GM12892 (cell line): Measurements from ENCODE around the gene LRMDA.

Experiments
- DNase-seq: peaks from one replicate; pipeline ENCODE4 v3.0.0; 2011; ENCODE audit not compliant: insufficient read length
- FAIRE-seq: peaks from 2 replicates; lab custom pipeline; 2011; peaks lifted over from hg19 to GRCh38; lab: Jason Lieb, UNC
- POLR2A ChIP-seq: IDR thresholded peaks from 2 replicates; pipeline ENCODE4 v1.6.1; 2011; ENCODE audit warnings: low read depth, low read length, control low read depth
- POLR2AphosphoS5 ChIP-seq: IDR thresholded peaks from 2 replicates; pipeline ENCODE4 v1.6.1; 2011; ENCODE audit warnings: low read depth, low read length, control low read depth
- TAF1 ChIP-seq: IDR thresholded peaks from 2 replicates; pipeline ENCODE4 v1.6.1; 2011; ENCODE audit warnings: low read depth, mild to moderate bottlenecking, control low read depth, low read length, borderline replicate concordance

LRMDA gene

DNA sequence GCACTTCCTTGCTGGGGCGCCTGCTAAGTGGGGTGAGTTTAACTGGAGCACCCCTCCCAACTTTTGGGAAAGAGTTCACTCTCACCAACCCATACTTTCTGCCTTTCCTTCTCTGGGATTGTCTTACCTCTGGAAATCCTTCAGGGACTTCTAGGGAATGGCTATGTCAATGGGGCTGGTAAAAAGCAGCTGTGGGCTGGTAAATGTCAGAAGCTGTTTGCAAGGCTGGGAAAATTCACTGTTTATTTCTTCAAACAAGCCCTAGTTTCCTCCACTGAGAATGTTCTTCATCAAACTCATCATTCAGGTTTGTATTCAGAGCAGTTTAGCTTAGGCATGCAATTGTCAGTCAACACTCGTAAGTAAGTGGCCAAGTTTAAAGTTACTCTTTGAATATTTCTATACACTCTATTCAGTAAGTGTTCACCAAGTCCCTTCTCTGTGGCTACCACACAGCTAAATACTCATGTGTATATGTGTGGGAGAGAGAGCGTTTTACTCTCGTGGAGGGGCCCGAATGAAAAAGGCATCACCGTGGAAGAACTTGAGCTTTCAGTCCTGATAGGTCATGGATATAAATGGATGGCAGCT, 654.8 kb downstream of the LRMDA start:
- no peak for TF ChIP-seq TAF1
- no peak for TF ChIP-seq POLR2A
- no peak for TF ChIP-seq POLR2AphosphoS5
- FAIRE-seq, result no peak
- DNase-seq, result no peak

DNA sequence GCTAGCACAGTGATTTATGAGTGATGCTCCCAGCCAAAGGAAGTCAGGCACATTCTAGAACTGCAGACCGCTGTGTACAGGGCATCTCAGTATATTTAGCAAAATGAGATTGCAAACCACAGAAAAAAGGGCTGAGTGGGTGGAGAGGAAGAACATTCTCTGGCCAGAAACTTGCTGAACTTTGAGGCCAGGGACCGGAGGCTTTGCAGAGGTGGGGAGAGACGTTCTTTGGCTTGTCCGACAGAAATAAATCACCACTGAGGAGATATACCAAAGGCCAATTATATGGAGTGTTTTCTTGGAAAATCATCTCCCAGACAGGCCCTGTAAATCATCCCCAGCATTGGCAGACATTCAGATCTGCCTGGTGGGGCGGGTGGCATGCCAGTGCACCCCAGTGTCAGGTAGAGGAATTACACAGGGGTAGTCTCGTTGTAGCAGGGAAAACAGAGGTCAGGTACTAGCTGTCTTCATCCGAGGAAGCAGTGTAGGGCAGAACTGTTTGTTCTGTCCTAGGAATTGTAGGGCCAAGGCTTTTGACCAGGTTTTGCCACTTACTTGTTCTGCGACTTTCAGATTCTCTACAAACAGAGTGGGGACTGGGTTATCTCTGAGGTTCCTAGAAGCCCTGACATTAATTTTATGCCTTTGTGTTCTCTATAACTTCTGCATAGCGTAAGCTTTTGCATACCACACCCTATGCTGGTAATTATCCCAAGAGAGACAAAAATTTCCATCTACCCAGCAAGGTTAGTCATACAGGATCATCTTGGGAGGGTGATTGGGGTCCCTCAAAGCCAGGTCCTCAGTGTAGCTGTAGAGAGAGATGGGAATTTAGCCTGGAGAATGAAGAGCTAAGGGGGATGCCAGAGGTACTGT, 655.6 kb downstream of the LRMDA start:
- DNase-seq (peak; percentile 7), FAIRE-seq (no peak)
- no peak for TF ChIP-seq TAF1
- TF ChIP-seq POLR2AphosphoS5, result no peak
- TF ChIP-seq POLR2A, result no peak

DNA sequence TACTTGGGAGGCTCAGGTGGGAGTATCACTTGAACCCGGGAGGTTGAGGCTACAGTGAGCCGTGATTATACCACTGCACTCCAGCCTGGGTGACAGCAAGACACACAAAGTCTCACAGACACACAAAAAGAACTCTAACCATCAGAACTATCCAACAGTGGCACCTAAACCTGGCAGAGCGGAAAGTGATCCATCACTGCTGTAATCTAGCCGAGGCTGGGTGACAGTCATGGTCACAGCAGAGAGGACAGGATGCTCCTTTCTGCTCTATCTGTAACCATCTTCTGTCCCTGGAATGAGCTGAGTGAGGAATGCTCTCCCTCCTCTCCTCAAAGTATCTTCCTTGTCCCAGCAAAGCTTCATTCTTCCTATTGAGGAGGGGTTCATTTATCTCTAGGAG, 656.6 kb downstream of the LRMDA start:
- FAIRE-seq (no peak), DNase-seq (no peak)
- no peak for TF ChIP-seq POLR2A
- TF ChIP-seq POLR2AphosphoS5, result no peak

DNA sequence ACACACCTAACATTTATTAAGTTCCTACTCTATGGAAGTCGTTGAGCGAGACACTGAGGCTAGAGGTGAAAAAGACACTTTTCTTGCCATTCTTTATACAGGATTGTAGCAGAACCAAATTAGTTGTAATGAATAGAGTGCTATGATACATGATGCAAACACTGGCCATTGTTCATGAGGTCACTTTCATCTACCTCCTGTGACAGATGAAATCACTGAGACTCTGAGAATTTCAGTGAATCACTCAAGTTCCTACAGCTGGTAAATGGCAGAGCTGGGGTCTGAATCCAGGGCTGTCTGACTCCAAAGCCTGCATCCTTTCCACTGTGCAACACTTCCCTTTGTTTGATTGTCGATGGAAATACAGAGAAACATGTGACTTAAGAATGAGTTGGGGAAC, 657.6 kb downstream of the LRMDA start:
- DNase-seq (no peak), FAIRE-seq (no peak)
- no peak for TF ChIP-seq POLR2A
- no peak for TF ChIP-seq TAF1
- no peak for TF ChIP-seq POLR2AphosphoS5

DNA sequence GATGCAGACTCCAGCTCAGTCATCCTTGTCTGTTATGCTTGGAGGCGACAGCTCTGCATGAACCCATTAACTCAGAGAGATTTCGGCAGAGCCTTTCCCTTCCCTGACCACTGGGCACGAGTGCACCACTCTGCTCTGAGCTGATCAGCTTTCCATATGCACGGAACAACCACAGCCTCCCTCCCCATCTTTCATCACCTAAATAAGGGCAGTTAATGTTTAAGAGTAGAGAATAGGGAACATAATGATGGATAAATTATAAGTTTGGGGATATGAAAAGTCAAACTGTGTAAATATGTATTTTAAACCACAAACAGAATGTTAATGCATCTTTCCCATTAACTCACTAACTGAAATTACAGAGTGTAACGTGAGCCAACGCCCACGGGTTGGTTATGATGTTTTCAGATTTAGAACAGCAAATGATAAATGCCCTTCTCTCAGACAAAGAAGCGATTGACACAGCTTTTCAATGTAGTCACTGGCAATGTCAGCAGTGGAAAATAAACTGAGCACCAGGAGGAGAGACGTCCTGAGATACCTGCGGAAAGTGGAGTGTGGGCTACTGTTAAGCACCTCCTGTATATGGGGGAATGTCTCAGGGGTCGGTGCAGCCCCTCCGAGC, 658.2 kb downstream of the LRMDA start:
- DNase-seq (no peak), FAIRE-seq (no peak)
- TF ChIP-seq POLR2A (no peak), POLR2AphosphoS5 (no peak)

DNA sequence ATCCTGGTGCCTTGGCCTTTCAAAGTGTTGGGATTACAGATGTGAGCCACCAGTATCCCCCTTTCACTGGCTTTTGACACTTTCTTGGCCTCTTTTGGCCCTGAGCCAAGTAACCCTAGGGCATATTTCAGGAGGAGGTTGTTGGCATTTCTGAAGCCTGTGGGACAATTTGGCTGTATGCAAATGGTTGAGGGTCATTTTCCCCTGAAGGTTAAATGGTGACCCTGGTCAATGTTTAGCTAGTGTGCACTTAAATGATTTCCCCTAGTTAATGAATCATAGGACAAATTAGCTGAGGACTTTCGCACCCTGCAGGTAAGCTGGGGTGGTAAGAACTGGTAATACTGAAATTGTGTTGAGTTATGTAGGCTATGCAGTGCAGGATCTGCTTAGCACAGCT, 660.5 kb downstream of the LRMDA start:
- no peak for FAIRE-seq
- no peak for DNase-seq
- TF ChIP-seq TAF1, result no peak
- no peak for TF ChIP-seq POLR2AphosphoS5
- TF ChIP-seq POLR2A, result no peak

DNA sequence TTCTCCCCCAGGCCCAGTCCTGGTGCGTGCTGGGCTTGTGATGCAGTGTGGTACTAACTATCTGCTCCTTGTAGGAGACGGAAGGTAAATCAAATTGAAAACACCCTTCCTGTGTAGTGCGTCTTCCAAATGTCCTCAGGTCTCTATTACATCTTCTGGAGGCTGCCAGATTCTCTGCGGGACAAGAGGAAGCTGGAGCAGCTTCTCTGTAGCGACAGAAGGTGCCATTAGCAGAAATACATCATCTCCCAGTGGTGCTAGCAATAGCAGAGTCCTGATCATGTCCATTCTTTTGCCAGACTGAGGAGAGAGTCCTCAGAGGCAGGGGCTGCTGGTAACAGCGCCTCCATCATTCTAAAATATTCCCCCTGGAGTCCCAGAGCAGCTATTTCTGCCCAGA, 675.2 kb downstream of the LRMDA start:
- no peak for DNase-seq
- FAIRE-seq, result no peak
- TF ChIP-seq POLR2AphosphoS5 (no peak), TAF1 (no peak), POLR2A (no peak)

DNA sequence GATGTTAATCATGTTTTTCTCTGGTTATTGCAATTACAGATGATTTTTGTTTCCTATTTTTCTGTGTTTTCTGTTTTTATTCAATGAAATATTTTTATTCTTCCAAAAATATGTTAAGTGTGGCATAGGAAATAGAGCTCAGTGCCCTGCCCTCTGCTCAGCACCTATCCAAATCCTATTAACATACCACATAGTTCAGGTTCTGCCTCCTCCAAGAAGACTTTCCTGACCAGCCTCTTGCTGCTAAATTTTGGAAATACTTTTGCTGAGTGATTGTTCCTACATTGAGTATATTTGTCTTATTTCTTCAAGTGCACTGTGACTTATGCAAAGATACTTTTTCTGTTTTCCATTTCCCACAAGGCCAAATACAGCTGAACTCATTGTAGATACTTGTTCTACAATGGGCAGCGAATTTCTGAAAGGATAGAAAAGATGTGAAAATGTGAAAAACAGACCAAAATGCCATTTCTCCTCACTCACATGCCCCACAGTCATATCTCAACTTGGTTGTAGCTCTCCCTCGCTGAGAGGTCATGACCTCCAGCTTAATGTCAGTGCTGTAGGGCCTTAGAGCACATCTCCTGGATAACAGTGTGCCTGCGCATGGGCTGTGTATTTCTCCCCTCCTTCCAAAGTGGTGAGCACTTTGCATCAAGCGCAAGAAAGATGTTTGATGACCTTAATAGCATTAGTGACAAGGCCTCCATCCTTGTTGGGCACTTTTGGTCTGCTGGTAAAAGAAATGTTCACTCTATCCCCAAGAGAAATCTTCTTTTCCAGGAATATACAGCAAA, 677.3 kb downstream of the LRMDA start:
- FAIRE-seq, result no peak
- no peak for TF ChIP-seq POLR2A
- TF ChIP-seq TAF1, result no peak
- TF ChIP-seq POLR2AphosphoS5, result no peak

DNA sequence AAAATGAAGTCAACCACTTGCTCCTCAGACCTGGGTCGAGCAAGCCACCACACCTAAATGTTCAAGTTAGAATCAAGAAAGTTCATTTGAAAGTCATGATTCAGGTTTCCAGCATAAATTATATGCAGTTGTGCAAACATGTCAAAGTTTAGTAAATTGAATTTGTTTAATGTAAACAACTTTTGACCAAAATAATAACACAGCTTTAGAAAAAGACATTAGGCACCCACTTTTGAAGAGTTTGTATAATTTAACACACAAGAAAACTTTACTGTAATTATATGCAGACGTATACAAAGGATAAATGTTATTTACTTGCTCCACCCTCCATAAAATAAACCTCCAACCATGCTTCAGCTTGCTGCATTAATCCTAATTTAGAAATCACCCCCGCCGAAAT, 680.0 kb downstream of the LRMDA start:
- TF ChIP-seq TAF1 (no peak), POLR2A (no peak), POLR2AphosphoS5 (no peak)
- DNase-seq, result no peak
- no peak for FAIRE-seq

More for the DNA sequence above, 677.3 kb downstream of the LRMDA start:
- no peak for DNase-seq

DNA sequence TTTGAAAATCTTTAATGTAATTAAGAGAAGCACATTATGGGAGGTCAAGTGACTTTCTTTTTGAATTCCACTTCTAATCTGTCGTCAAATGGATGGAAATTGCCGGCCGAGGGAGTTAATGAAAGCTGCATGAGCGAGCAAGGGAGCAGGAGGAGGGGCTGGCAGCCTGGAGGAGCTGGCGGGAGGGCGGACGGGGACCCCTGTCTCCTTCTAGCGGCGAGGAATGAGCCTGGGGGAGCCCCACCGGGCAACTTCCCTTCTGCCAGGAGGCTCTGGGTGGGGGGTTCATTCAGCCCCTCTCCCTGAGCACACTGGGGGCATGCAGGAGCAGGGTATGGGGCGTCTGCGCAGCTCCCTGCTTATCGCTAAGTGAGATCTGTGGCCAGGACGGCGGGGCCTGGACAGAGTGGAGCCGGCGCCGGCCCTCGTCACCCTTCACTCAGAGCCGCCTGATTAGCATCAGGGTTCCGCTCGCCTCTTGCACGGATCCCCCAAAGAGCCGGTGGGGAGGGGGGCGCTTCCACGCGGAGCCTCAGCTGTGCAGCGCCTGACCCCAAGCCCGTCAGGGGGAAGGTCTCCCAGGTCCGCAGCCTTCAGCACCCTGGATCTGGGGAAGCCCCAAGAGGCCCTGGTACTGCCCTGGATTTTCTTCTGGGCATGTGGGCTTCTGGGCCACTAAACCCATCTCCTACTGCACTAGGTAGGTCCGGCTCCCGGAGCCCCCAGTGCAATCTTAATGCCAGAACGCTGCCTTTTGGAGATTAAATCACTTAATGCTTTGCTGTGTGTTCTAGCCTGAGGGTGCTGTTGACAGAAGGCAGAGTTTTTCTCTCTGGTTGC, 680.8 kb downstream of the LRMDA start:
- no peak for DNase-seq
- FAIRE-seq, result no peak
- TF ChIP-seq POLR2AphosphoS5 (no peak), TAF1 (no peak), POLR2A (no peak)
